Fibroblast of the conjunctiva (primary cell): ENCODE measurements around the gene CSNK2A1.
A peak's percentile ranks its signal among the peaks of the same experiment; 100 is the strongest.
"Not testable (repeated sequence)": the region's sequence is repeated elsewhere in the genome, so short reads cannot be mapped to it uniquely, and the experiment has no call there.

Source experiments
- DNase-seq: peaks from one replicate; pipeline ENCODE4 v3.0.0-alpha.2; 2010; ENCODE audit warnings: low read depth

Gene CSNK2A1

GRCh38 chr20:483815-484644 lies 59.6 kb downstream of the CSNK2A1 start:
- no peak for DNase-seq

- no peak for DNase-seq
Observed at GRCh38 chr20:481167-481566, 62.4 kb downstream of the CSNK2A1 start.

- no peak for DNase-seq
Observed at GRCh38 chr20:480044-480443, 63.5 kb downstream of the CSNK2A1 start.

GRCh38 chr20:479487-479886 lies 64.1 kb downstream of the CSNK2A1 start:
- DNase-seq: no peak

- peak; percentile 65 for DNase-seq
Observed at GRCh38 chr20:478949-479429, 64.6 kb downstream of the CSNK2A1 start.

- DNase-seq: peak; percentile 83
Observed at GRCh38 chr20:478010-478948, 65.3 kb downstream of the CSNK2A1 start.

GRCh38 chr20:476561-477249 lies 66.9 kb downstream of the CSNK2A1 start:
- DNase-seq: not testable (repeated sequence)

GRCh38 chr20:475463-476357 lies 67.9 kb downstream of the CSNK2A1 start:
- DNase-seq: no peak

- no peak for DNase-seq
Observed at GRCh38 chr20:474581-474980, 69.0 kb downstream of the CSNK2A1 start.

GRCh38 chr20:472889-473292 lies 70.7 kb downstream of the CSNK2A1 start:
- no peak for DNase-seq

GRCh38 chr20:472137-472846 lies 71.3 kb downstream of the CSNK2A1 start:
- DNase-seq: no peak

- DNase-seq: no peak
Observed at GRCh38 chr20:469746-470490, 73.7 kb downstream of the CSNK2A1 start.

- DNase-seq: no peak
Observed at GRCh38 chr20:467755-468154, 75.8 kb downstream of the CSNK2A1 start.

- peak; percentile 66 for DNase-seq
Observed at GRCh38 chr20:462199-462991, 81.2 kb downstream of the CSNK2A1 start, which contains the start of gene TBC1D20. TBC1D20 (minus strand) TSS chr20:462533; CDS start chr20:462405, 128 bp downstream.

GRCh38 chr20:461254-462198 lies 82.1 kb downstream of the CSNK2A1 start:
- no peak for DNase-seq

GRCh38 chr20:460707-461106 lies 82.9 kb downstream of the CSNK2A1 start:
- DNase-seq: no peak

- no peak for DNase-seq
Observed at GRCh38 chr20:460180-460579, 83.4 kb downstream of the CSNK2A1 start.

GRCh38 chr20:458776-459175 lies 84.8 kb downstream of the CSNK2A1 start:
- no peak for DNase-seq
